ENCODE data around the gene FAM50B.

The FAM50B gene

GRCh38 chr6:3819161-3820110, 29.7 kb upstream of the FAM50B start:
- DNase-seq (ENCODE audit: low spot score): no peak

- DNase-seq (ENCODE audit: low spot score): no peak
Measured at GRCh38 chr6:3820563-3820962, 28.6 kb upstream of the FAM50B start.

- no peak for DNase-seq (ENCODE audit: low spot score)
Measured at GRCh38 chr6:3822747-3823445, 26.3 kb upstream of the FAM50B start.

DNA sequence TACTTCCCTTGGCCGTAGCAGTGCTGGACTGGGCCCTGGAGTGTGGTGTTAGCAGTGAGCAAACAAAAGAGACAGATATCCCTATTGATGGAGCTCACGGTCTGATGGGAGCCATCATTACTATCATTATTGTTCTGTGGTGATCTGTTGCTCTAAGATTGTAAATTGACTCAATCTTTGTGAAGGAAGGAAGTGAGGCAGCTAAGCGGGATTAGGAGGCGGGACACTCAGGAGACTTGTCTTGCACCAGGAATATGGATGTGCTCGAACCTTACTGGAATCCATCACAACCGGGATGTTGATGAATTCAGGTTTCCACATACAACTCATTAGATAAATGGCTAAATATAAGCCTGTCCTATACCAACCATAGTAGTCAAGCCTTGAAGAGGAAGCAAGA, 25.5 kb upstream of the FAM50B start:
- DNase-seq (ENCODE audit: low spot score): no peak

DNA sequence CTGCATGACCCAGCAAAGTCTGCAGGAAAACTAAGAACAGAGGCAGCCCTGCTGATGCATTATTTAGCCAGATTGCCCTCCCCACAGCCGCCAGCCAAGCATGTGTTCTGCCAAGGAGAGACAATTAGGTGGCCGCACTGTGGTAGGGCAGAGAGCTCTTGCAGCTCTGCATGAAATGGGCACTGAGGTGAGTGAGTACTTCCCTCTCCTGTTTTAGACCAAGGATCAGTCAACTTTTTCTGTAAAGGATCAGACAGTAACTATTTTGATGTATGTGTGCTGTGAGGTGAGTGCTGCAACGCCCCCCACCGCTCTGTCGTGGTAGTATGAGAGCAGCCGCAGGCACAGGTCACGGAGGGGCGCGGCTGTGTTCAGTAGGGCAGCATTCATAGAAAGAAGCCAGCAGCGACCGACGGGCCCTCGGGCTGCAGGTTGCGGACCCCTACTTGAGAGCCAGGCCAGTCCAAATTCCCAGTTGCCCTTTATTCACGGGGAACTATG, 23.8 kb upstream of the FAM50B start:
- peak; percentile 55 for DNase-seq (ENCODE audit: low spot score)

- DNase-seq (ENCODE audit: low spot score): no peak
Measured at GRCh38 chr6:3825851-3826581, 23.2 kb upstream of the FAM50B start.

DNA sequence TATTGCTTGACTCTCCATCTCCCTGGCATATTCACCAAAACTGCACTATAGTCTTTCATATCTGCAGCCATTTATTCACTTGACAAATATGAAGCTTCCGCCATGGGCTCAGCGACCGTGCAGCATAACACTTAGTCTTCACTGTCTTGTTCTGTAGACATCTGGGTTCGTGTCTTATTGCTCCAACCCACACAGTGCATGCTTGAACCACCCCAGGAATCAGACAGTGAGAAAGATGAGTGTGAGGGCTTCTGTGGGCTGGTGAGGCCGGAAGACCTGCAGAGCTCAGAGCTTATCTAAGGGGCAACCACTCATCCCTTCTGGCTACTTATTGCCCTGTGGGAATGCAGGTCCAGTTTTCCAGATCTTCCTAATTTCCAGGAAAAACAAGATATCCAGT, 19.9 kb upstream of the FAM50B start:
- DNase-seq (ENCODE audit: low spot score): no peak

- DNase-seq (ENCODE audit: low spot score): no peak
Measured at GRCh38 chr6:3830806-3831205, 18.4 kb upstream of the FAM50B start.

DNA sequence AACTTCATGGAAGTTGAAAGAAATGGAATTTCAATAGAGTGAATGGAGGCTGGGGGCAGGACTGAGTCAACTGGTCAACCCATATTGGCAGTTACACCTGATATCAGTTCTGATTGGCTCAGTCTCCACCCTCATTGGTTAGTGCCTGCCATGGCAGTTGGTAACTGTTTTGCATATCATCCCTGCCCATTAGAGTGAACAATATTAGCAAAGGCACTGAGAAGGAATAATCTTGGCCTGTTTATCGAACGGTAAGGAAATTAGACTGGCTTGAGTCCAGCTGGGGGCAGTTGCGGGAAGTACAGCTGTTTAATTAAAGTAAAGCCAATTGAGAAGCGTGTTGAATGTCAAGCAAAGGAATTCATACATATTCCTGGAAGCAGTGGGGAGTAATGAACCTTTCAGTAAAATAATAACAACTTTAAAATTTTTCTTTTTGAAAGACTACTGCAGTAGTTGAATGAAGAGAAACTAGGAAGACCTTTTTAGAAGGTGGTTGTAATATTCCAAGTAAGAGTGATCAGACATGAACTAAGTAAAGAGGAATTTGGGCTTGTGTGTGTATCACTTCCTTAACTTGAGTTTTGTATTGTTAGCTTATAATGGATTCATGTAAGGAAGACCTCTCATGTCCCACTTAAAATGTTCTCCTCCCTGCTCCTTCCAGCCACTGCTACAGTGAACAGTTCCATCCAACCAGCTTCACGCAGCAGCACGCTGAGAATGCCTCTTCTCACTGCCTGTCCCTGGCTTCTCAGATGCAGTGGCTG, 17.2 kb upstream of the FAM50B start:
- no peak for DNase-seq (ENCODE audit: low spot score)

GRCh38 chr6:3835055-3835731, 14.0 kb upstream of the FAM50B start:
- peak; percentile 42 for DNase-seq (ENCODE audit: low spot score)

DNA sequence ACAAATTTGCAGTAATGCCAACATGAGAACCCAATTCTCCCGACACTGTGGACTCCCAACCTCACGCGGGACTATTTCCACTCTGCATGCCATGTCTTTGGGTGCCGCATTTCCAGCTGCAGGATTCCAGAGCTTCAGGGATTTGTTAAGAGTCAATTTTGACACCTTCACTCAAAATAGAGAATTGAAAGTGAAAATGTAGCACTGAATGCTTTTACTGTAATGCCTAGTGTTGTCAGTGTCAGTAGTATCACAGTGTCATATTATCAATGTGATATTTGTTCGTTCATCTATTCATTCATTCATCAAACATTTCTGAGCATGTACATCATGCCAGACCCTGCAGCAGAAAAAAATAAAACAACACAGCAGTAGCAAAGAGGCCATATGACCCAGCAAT, 13.4 kb upstream of the FAM50B start:
- no peak for DNase-seq (ENCODE audit: low spot score)

- DNase-seq (ENCODE audit: low spot score): no peak
Measured at GRCh38 chr6:3836566-3836965, 12.6 kb upstream of the FAM50B start.

DNA sequence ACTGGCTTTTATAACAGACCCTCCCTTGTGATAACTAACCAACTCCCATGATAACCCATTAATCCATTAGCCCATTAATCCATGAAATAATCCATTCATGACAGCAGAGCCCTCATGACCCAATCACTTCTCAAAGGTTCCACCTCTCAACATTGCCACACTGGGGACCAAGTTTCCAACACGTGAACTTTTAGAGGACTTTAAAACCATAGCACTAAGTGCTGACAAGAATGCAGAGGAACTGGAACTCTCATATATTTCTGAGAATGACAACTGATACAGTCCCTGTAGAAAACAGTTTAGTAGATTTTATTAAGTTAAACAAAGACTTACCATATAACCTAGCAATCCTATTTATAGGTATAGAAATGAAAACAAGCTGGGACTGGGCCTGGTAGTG, 11.4 kb upstream of the FAM50B start:
- no peak for DNase-seq (ENCODE audit: low spot score)

DNA sequence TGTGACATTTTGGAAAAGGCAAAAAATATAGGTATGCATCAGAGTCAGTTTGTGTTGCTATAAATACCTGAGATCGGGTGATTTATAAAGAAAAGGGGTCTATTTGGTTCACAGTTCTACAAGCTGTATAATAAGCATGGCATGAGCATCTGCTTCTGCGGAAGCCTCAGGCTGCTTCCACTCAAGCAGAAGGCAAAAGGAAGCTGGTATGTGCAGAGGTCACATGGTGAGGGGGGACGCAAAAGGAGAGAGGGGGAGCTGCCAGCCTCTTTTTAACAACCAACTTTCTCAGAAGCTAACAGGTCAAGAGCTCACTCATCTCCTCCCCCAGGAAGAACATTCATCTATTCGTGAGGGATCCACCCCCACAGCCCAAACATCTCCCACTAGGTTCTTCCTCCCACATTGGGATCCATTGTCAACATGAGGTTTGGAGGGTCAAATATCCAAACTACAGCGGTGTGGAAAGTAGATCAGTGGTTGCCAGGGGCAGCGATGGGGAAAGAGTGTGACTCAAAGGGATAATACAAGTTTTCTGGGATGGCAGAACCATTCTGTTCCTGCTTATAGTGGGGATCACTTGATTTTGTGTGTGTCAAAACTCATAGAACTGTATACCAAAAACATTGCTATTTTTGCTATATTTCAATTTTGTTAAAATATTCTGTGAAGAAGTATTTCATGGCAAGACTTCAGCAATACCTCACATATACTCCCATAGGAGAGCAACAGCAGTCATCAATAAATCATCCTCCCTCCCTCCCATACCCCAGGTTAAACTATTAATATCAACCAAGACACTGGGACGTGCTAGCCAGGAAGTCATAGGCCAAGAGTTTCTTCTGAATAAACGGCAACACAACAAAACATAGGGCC, 9.9 kb upstream of the FAM50B start:
- DNase-seq (ENCODE audit: low spot score): no peak

- DNase-seq (ENCODE audit: low spot score): no peak
Measured at GRCh38 chr6:3841066-3841454, 8.1 kb upstream of the FAM50B start.

DNA sequence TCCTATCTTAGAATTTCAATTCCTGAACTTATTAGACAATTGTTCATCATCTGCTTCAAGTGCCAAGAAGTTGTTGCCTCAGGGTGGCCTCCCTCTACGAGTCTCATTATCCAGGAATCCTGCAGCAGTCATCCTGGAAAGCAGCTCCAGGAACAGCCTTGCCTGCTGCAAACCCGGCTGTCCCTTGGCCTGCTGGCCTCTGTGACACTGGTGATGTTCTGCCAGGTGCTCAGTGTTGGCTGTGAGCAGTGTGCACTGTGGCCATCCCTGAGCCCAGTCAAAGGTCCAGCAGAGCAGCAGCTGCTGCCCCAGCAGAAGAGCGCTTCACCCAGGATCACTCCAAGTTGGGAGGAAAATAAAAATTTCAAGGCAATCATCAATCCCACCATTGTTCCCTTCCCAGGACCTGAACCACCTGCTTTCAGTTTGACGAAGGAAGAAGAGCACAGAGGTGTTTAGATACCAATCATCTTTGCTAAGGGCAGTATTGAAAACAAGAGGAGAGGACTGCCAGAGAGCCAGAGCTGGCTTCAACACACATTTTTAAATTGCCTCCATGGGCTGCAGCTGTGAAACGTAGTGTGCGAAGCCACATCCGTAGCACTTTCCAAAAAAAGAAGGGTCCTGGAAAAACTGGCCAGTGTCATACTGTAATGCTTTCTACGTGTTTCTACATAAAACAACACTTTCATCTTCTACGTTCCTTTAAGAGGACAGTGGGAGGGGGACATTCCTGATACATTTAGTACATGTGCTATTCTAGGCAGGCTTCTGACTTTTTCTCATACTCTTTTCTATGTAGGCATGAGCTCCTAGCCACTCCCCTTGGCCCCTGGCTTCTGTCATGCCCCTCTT, 7.2 kb upstream of the FAM50B start:
- DNase-seq (ENCODE audit: low spot score): no peak

DNA sequence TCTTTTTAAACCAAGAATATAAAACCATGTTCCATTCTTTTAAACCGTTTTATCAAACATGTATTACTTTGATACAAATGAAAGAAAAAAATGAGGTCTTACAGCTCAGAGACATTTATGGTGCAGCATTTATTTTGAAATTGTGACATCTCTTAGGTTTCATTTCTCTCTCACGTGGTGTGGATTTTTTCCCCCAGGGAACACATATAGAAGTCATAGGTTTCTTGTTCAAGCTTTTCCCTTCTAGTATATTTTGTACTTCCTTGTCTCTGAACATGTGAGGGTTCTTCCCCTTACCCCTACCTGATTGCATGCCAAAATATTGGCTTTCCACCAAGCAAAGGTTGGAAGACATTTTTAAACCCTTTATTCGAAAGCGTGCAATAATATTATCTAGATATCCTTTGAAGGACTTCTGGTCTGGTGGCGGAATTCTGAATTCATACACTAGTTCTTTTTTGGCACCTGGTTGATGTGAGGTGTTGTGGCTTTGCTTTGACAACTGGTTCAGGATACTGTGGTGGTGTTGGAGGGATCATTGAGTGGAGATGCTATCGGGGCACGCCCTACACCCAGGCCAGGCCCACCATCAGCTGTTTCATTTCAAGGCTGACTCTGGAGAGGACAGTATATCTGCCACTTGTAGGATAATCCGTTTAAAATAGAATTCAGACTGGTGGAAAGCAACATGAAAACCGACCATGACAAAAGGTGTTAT, 5.6 kb upstream of the FAM50B start:
- no peak for DNase-seq (ENCODE audit: low spot score)

DNA sequence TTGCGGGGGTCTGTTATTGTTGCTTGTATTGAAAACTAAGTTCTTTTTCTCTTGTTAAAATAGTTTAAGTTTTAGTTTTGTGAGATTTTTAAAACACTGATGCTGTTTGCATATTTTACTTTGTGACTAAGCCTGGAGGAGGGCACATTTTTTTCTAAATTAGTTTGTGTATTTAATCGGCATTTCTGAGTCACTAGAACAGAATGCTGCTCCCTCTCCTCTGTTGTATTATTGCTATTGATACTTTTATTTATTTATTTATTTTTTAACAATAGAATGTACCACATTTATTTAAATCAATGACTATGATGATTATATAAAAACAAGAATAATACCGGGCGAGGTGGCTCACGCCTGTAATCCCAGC, 5.1 kb upstream of the FAM50B start:
- DNase-seq (ENCODE audit: low spot score): no peak

GRCh38 chr6:3847521-3847920, 1.7 kb upstream of the FAM50B start:
- no peak for DNase-seq (ENCODE audit: low spot score)

Data from HuH-7 (cell line).